HEK293T (cell line): ENCODE measurements around the gene PPP2R5C.
A peak's percentile ranks its signal among the peaks of the same experiment; 100 is the strongest.

Experiments
- CTCF ChIA-PET: fragments of 350-600 bp; formaldehyde crosslinking; extraction: SDS; loops from one replicate; lab custom pipeline; 2021; ENCODE audit warnings: antibody characterized with exemption, inconsistent platforms; lab: Yijun Ruan, JAX
- POLR2A ChIA-PET: fragments of 350-600 bp; formaldehyde crosslinking; extraction: SDS; loops from one replicate; lab custom pipeline; 2020; ENCODE audit warnings: antibody characterized with exemption, inconsistent platforms; lab: Yijun Ruan, JAX
- DNase-seq: peaks from one replicate; pipeline ENCODE4 v3.0.0; 2012; ENCODE audit warnings: mixed read lengths; ENCODE audit errors: extremely low spot score
- ARNT ChIP-seq: fragments of 450-650 bp; IDR thresholded peaks from 2 replicates; pipeline ENCODE4 v1.6.1; 2017; ENCODE audit warnings: mild to moderate bottlenecking
- BHLHE40 ChIP-seq: fragments of 450-650 bp; IDR thresholded peaks from 2 replicates; pipeline ENCODE4 v1.6.1; 2016; ENCODE audit warnings: mild to moderate bottlenecking, moderate library complexity, borderline replicate concordance
- CTBP1 ChIP-seq: fragments of 450-650 bp; IDR thresholded peaks from 2 replicates; pipeline ENCODE4 v1.6.1; 2016; ENCODE audit warnings: borderline replicate concordance
- ELF4 ChIP-seq: fragments of 450-650 bp; IDR thresholded peaks from 2 replicates; pipeline ENCODE4 v1.6.1; 2017; ENCODE audit warnings: antibody characterized with exemption
- FOXA1 ChIP-seq: fragments of 450-650 bp; IDR thresholded peaks from 2 replicates; pipeline ENCODE4 v1.6.1; 2016; ENCODE audit warnings: mild to moderate bottlenecking
- FOXK2 ChIP-seq: fragments of 450-650 bp; IDR thresholded peaks from 2 replicates; pipeline ENCODE4 v1.6.1; 2016; ENCODE audit warnings: mild to moderate bottlenecking
- FOXM1 ChIP-seq: fragments of 450-650 bp; IDR thresholded peaks from 2 replicates; pipeline ENCODE4 v1.6.1; 2017; ENCODE audit warnings: mild to moderate bottlenecking, borderline replicate concordance
- HDGF ChIP-seq: fragments of 450-650 bp; IDR thresholded peaks from 2 replicates; pipeline ENCODE4 v1.6.1; 2017; ENCODE audit warnings: antibody characterized with exemption, borderline replicate concordance
- L3MBTL2 ChIP-seq: fragments of 450-650 bp; conservative IDR thresholded peaks from 2 replicates; pipeline ENCODE4 v1.6.1; 2016; ENCODE audit warnings: mild to moderate bottlenecking
- LEF1 ChIP-seq: fragments of 450-650 bp; IDR thresholded peaks from 2 replicates; pipeline ENCODE4 v1.6.1; 2017; ENCODE audit warnings: mild to moderate bottlenecking, borderline replicate concordance
- NFRKB ChIP-seq: fragments of 450-650 bp; IDR thresholded peaks from 2 replicates; pipeline ENCODE4 v1.6.1; 2016; ENCODE audit warnings: mild to moderate bottlenecking, moderate library complexity
- SP1 ChIP-seq: fragments of 450-650 bp; IDR thresholded peaks from 2 replicates; pipeline ENCODE4 v1.6.1; 2017
- SUZ12 ChIP-seq: fragments of 450-650 bp; IDR thresholded peaks from 2 replicates; pipeline ENCODE4 v1.6.1; 2016; ENCODE audit warnings: mild to moderate bottlenecking
- TARDBP ChIP-seq: fragments of 450-650 bp; IDR thresholded peaks from 2 replicates; pipeline ENCODE4 v1.6.1; 2016
- ZNF384 ChIP-seq: fragments of 450-650 bp; IDR thresholded peaks from 2 replicates; pipeline ENCODE4 v1.6.1; 2016
- TF ChIP-seq, protein P1 (sequence below): fragments of 450-650 bp; IDR thresholded peaks from 2 replicates; pipeline ENCODE4 v1.6.1; 2016

Gene PPP2R5C

DNA sequence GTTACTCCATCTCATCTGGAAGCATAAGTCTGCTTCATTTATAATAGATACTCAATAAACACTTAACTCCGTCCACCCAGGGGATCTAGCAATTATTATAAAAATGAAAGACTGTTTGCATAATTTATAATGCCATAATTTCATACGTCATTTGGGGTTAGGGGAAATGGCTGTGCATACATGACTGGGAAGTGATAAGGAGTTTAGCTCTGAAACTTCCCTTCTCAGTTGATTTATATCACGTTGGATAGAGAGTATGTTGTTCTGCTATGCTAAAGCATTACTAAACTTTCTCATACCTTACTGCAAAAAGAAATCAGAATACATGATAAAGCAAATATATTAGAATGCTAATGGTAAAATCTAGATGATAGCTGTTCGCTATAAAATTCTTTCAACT, 112.5 kb downstream of the PPP2R5C start:
- no peak for DNase-seq
- ChIA-PET CTCF (interaction anchor here (0.9 kb wide), 1 partner anchor 103 kb away, joined by 4 read pairs; no protein-coding TSS in a partner anchor), POLR2A (no interaction called here)
- TF ChIP-seq BHLHE40 (no peak), FOXK2 (no peak), ZNF384 (no peak), CTBP1 (no peak), HDGF (no peak), SUZ12 (no peak), LEF1 (no peak), FOXM1 (no peak), NFRKB (no peak), SP1 (no peak), TARDBP (no peak), L3MBTL2 (no peak), ELF4 (no peak), FOXA1 (no peak), ARNT (no peak)
- TF ChIP-seq, protein P1, sequence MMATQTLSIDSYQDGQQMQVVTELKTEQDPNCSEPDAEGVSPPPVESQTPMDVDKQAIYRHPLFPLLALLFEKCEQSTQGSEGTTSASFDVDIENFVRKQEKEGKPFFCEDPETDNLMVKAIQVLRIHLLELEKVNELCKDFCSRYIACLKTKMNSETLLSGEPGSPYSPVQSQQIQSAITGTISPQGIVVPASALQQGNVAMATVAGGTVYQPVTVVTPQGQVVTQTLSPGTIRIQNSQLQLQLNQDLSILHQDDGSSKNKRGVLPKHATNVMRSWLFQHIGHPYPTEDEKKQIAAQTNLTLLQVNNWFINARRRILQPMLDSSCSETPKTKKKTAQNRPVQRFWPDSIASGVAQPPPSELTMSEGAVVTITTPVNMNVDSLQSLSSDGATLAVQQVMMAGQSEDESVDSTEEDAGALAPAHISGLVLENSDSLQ = no peak

DNA sequence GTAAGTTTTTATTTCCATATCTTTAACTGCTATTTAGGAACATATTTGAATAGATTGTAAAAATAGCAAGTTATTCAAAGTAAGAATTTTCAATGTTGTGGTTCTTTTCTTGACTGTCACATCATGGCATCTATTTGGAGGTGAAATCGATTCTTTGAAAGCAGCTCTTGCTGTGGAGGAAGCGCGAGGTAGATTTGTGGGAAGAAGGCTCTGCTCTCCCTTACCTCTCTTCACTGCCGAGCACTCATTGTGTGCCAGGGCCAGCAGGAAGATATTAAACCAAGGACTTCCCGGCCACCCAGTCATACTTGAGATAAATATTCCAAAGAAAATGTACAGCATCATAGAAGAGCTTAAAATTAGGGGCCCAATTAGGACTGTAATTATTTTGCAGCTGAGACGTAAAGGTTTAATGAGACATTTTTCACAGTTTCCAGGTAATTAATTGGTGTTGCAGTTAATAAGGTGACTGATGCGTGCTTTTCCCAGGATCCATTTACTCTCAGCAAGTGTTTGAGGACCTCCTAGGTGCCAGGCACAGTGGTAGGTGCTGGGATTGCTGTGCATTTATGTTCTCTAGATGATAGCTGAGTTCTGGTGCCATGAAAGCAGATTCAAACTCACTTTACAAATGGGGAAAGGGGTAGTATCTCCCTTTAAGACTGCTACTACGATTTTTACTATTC, 113.7 kb downstream of the PPP2R5C start:
- ChIA-PET POLR2A (interaction anchor here (1.0 kb wide), 1 partner anchor 12 kb away, joined by 3 read pairs; no protein-coding TSS in a partner anchor), CTCF (interaction anchor here (0.6 to 0.9 kb wide), 3 partner anchors 8 to 277 kb away, joined by 3 to 5 read pairs (median 4); no protein-coding TSS in a partner anchor)

DNA sequence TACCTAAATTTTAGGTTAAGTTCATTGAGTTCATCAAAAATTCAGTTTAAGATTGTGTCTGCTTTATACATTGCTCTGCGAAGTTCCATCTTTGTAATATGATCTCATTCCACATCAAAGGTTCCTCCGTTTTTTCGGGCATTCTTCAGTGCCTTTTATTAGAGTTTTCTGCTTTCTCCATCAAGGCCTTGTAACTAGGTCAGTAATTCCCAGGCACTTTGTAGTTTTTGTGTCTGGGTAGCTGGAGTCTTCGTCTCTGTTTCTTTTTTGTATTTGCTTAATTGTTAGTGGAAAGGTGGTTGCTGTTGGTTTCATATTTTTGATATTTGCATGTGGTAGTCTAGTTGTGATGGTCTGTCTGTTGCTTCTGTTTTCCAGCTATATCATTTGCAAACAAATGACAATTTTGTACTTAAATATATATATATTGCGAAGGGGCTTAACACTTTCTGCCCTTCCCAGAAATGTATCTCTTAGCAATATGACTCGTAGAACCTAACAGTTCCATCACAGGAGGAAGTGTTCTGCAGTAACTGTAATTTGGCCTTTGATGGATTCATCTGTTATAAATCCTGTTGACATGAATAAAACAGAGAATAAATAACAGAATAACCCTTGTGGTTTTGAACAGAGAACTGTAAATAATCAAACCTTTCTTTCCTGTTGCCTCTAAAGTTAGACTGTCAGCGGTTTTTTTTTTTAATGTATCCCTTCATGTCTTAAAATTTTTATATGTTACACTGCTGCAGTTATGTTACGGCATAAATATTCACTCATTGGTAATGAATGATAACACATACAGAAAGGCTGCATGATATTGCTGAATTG, 114.4 kb downstream of the PPP2R5C start:
- CTCF ChIA-PET = interaction anchor here (0.6 kb wide), 1 partner anchor 276 kb away, joined by 3 read pairs; no protein-coding TSS in a partner anchor
- TF ChIP-seq FOXA1 (no peak), SUZ12 (no peak), NFRKB (no peak), ZNF384 (no peak), SP1 (no peak), L3MBTL2 (no peak), TARDBP (no peak), FOXM1 (no peak), CTBP1 (no peak), ARNT (no peak), FOXK2 (no peak), HDGF (no peak), ELF4 (no peak), LEF1 (no peak), BHLHE40 (no peak)
- TF ChIP-seq, protein P1 = no peak
- no peak for DNase-seq
- POLR2A ChIA-PET = interaction anchor here (1.0 kb wide), 1 partner anchor 12 kb away, joined by 3 read pairs; no protein-coding TSS in a partner anchor

More for the DNA sequence above, 113.7 kb downstream of the PPP2R5C start:
- DNase-seq = no peak
- TF ChIP-seq L3MBTL2 = no peak
- no peak for TF ChIP-seq LEF1
- TF ChIP-seq ELF4 = no peak
- TF ChIP-seq FOXA1 = no peak
- no peak for TF ChIP-seq BHLHE40
- no peak for TF ChIP-seq HDGF
- TF ChIP-seq ARNT = no peak
- no peak for TF ChIP-seq CTBP1
- TF ChIP-seq, protein P1 = no peak
- no peak for TF ChIP-seq ZNF384
- no peak for TF ChIP-seq TARDBP
- TF ChIP-seq SUZ12 = no peak
- no peak for TF ChIP-seq FOXM1
- TF ChIP-seq SP1 = no peak
- TF ChIP-seq NFRKB = no peak
- no peak for TF ChIP-seq FOXK2

DNA sequence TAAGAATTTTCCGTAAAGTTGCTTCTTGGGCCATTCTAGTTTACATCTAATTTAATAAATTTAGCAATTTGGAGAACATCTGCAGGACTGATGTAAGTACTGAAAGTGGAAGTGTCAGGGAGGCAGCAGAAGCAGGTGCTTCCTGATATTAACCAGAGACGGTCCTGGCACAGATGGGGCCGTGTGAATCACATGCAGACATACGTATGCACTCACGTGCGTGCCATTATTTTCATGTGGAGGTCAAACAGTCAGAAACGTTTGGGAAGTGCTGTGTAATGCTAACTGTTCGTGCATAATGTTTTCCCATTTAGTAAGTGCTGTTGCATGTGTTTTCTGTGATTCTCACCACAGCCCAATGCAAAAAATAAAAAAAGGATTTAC, 115.0 kb downstream of the PPP2R5C start:
- POLR2A ChIA-PET = no interaction called here

More for the DNA sequence above, 115.0 kb downstream of the PPP2R5C start:
- CTCF ChIA-PET = interaction anchor here (0.9 kb wide), 1 partner anchor 105 kb away, joined by 3 read pairs; no protein-coding TSS in a partner anchor
- DNase-seq = no peak
- TF ChIP-seq HDGF (no peak), ELF4 (no peak), SUZ12 (no peak), FOXK2 (no peak), ARNT (no peak), LEF1 (no peak), ZNF384 (0 out of 2 replicates have a peak, but pooled peaks have one; percentile 30)
- TF ChIP-seq, protein P1 = no peak
